HEK293 (cell line): Measurements from ENCODE around the gene SLX9.

ENCODE experiments used
- CTCF ChIA-PET: fragments of 350-600 bp; formaldehyde crosslinking; extraction: SDS; loops from one replicate; lab custom pipeline; 2021; ENCODE audit warnings: antibody characterized with exemption; lab: Yijun Ruan, JAX
- POLR2A ChIA-PET: fragments of 300-600 bp; formaldehyde crosslinking; extraction: SDS; loops from one replicate; lab custom pipeline; 2020; ENCODE audit warnings: antibody characterized with exemption, inconsistent platforms; lab: Yijun Ruan, JAX
- H3K27ac ChIP-seq: fragments of 200-500 bp; sonication (Bioruptor generic); 2 replicates; pipeline ENCODE4 v1.5.1; 2014; ENCODE audit warnings: low read depth, low read length, control low read depth, inconsistent platforms; ENCODE audit errors: extremely low read depth
- H3K36me3 ChIP-seq, 2 experiments: fragments of 200-500 bp in 1 of 2; sonication (Bioruptor generic) in 1 of 2; 1 replicate in 1 of 2; 2 replicates in 1 of 2; pipeline ENCODE4 v1.5.1; 2014 to 2017; ENCODE audit warnings: inconsistent platforms in 2 of 2, low read length in 2 of 2; ENCODE audit not compliant: control insufficient read depth in 2 of 2, insufficient read depth in 1 of 2
- H3K4me1 ChIP-seq: fragments of 200-500 bp; sonication (Bioruptor generic); 2 replicates; pipeline ENCODE4 v1.5.1; 2014; ENCODE audit warnings: mild to moderate bottlenecking, low read length, inconsistent platforms; ENCODE audit not compliant: control insufficient read depth, insufficient read depth
- H3K4me3 ChIP-seq: 2 replicates; pipeline ENCODE4 v1.5.1; 2011; ENCODE audit warnings: low read depth, mild to moderate bottlenecking, control low read depth, low read length, moderate library complexity
- H3K9me3 ChIP-seq: fragments of 200-500 bp; sonication (Bioruptor generic); 2 replicates; pipeline ENCODE4 v1.5.1; 2014; ENCODE audit warnings: low read depth, low read length, inconsistent platforms; ENCODE audit not compliant: control insufficient read depth, insufficient read depth
- KLF8 ChIP-seq: fragments of 450-650 bp; formaldehyde crosslinking; IDR thresholded peaks from 2 replicates; pipeline ENCODE4 v1.5.1; 2016; ENCODE audit warnings: missing biosample characterization, missing genetic modification characterization
- KLF9 ChIP-seq: fragments of 450-650 bp; formaldehyde crosslinking; IDR thresholded peaks from 2 replicates; pipeline ENCODE4 v1.5.1; 2016; ENCODE audit warnings: missing biosample characterization, missing genetic modification characterization, low read depth
- PRDM1 ChIP-seq: fragments of 450-650 bp; formaldehyde crosslinking; IDR thresholded peaks from 2 replicates; pipeline ENCODE4; 2016; ENCODE audit warnings: missing biosample characterization, missing genetic modification characterization
- SCRT1 ChIP-seq: fragments of 450-650 bp; formaldehyde crosslinking; IDR thresholded peaks from 2 replicates; pipeline ENCODE4 v1.5.1; 2016; ENCODE audit warnings: missing biosample characterization, missing genetic modification characterization, borderline replicate concordance
- ZBTB48 ChIP-seq: fragments of 450-650 bp; formaldehyde crosslinking; IDR thresholded peaks from 2 replicates; pipeline ENCODE4 v1.5.1; 2016; ENCODE audit warnings: missing biosample characterization, missing genetic modification characterization
- ZFP37 ChIP-seq: fragments of 450-650 bp; formaldehyde crosslinking; IDR thresholded peaks from 2 replicates; pipeline ENCODE4 v1.5.1; 2016; ENCODE audit warnings: missing biosample characterization, missing genetic modification characterization
- ZIC2 ChIP-seq: fragments of 450-650 bp; formaldehyde crosslinking; IDR thresholded peaks from 2 replicates; pipeline ENCODE4 v1.5.1; 2016; ENCODE audit warnings: missing biosample characterization, missing genetic modification characterization
- ZNF560 ChIP-seq: fragments of 450-650 bp; formaldehyde crosslinking; IDR thresholded peaks from 2 replicates; pipeline ENCODE4 v1.5.1; 2017; ENCODE audit warnings: missing biosample characterization, missing genetic modification characterization, borderline replicate concordance
- ZNF561 ChIP-seq: fragments of 450-650 bp; IDR thresholded peaks from 2 replicates; pipeline ENCODE4 v1.5.1; 2018; ENCODE audit warnings: missing biosample characterization, missing genetic modification characterization, borderline replicate concordance
- TF ChIP-seq, protein P1 (sequence below): fragments of 450-650 bp; formaldehyde crosslinking; conservative IDR thresholded peaks from 2 replicates; pipeline ENCODE4 v1.5.1; 2016; ENCODE audit warnings: low read depth, missing biosample characterization, missing genetic modification characterization
- TF ChIP-seq, protein P2 (sequence below): fragments of 450-650 bp; formaldehyde crosslinking; IDR thresholded peaks from 2 replicates; pipeline ENCODE4 v1.5.1; 2016; ENCODE audit warnings: missing biosample characterization, missing genetic modification characterization
- TF ChIP-seq, protein P3 (sequence below): fragments of 450-650 bp; formaldehyde crosslinking; IDR thresholded peaks from 2 replicates; pipeline ENCODE4 v1.5.1; 2016; ENCODE audit warnings: missing biosample characterization, missing genetic modification characterization
- TF ChIP-seq, protein P4 (sequence below): fragments of 450-650 bp; formaldehyde crosslinking; IDR thresholded peaks from 2 replicates; pipeline ENCODE4 v1.5.1; 2017; ENCODE audit warnings: missing biosample characterization, missing genetic modification characterization
- TF ChIP-seq, protein P5 (sequence below): fragments of 450-650 bp; formaldehyde crosslinking; IDR thresholded peaks from 2 replicates; pipeline ENCODE4 v1.5.1; 2016; ENCODE audit warnings: missing biosample characterization, missing genetic modification characterization, borderline replicate concordance

The SLX9 gene

DNA sequence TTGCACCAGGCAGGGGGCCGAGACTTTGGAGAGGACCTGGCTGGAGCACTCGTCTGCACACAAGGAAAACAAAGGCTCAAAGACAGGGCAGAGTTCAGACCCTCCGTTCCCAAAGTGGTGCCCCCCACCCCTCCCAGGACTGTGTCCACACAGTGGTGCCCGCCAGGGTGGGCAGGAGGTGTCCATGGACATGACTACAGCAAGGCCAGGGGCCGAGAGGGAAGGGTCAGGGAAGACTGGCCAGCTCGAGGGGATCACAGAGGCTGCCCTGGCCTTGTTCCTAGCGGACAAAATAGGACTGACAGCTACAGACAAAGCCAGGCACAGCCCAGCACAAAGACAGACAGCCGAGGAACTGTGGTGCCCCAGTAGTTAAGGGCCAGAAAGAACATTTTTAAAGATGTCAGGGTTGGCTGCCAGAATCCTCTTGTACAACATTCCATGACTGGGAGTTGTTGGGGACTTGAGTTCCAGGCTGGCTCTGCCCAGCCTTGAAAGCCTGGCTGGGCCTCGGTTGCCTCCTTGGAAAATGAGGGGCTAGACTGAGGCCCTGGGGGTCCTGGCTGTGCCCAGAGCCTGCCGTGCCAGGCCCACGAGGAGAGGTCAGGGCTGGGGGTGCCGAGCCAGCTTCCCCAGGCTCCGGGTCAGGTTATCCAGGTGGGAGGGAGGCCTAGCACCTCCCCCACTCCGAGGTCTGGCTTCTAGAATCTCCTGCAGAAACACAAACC, 63.7 kb downstream of the SLX9 start:
- Histone ChIP-seq H3K9me3 (no peaks in the 10 kb centered on the region), H3K4me3 (no peak overlapping the region), H3K4me1 (no peaks in the 10 kb centered on the region), H3K36me3 (no peaks in the 10 kb centered on the region), H3K27ac (no peak overlapping the region)
- no peak for TF ChIP-seq KLF9
- TF ChIP-seq ZFP37 (tag by site-specific recombination): no peak
- no peak for TF ChIP-seq ZIC2 (tag by site-specific recombination)
- TF ChIP-seq, protein P1, sequence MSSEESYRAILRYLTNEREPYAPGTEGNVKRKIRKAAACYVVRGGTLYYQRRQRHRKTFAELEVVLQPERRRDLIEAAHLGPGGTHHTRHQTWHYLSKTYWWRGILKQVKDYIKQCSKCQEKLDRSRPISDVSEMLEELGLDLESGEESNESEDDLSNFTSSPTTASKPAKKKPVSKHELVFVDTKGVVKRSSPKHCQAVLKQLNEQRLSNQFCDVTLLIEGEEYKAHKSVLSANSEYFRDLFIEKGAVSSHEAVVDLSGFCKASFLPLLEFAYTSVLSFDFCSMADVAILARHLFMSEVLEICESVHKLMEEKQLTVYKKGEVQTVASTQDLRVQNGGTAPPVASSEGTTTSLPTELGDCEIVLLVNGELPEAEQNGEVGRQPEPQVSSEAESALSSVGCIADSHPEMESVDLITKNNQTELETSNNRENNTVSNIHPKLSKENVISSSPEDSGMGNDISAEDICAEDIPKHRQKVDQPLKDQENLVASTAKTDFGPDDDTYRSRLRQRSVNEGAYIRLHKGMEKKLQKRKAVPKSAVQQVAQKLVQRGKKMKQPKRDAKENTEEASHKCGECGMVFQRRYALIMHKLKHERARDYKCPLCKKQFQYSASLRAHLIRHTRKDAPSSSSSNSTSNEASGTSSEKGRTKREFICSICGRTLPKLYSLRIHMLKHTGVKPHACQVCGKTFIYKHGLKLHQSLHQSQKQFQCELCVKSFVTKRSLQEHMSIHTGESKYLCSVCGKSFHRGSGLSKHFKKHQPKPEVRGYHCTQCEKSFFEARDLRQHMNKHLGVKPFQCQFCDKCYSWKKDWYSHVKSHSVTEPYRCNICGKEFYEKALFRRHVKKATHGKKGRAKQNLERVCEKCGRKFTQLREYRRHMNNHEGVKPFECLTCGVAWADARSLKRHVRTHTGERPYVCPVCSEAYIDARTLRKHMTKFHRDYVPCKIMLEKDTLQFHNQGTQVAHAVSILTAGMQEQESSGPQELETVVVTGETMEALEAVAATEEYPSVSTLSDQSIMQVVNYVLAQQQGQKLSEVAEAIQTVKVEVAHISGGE (tag by site-specific recombination): no peak
- no peak for TF ChIP-seq ZNF560 (tag by site-specific recombination)
- TF ChIP-seq, protein P2, sequence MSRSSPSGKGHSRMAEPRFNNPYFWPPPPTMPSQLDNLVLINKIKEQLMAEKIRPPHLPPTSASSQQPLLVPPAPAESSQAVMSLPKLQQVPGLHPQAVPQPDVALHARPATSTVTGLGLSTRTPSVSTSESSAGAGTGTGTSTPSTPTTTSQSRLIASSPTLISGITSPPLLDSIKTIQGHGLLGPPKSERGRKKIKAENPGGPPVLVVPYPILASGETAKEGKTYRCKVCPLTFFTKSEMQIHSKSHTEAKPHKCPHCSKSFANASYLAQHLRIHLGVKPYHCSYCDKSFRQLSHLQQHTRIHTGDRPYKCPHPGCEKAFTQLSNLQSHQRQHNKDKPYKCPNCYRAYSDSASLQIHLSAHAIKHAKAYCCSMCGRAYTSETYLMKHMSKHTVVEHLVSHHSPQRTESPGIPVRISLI (tag by site-specific recombination): no peak
- no peak for TF ChIP-seq KLF8 (tag by site-specific recombination)
- TF ChIP-seq SCRT1: no peak
- no peak for TF ChIP-seq PRDM1 (tag by site-specific recombination)
- TF ChIP-seq ZNF561 (tag by site-specific recombination): no peak
- TF ChIP-seq, protein P3, sequence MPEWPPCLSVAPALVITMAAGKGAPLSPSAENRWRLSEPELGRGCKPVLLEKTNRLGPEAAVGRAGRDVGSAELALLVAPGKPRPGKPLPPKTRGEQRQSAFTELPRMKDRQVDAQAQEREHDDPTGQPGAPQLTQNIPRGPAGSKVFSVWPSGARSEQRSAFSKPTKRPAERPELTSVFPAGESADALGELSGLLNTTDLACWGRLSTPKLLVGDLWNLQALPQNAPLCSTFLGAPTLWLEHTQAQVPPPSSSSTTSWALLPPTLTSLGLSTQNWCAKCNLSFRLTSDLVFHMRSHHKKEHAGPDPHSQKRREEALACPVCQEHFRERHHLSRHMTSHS (tag by site-specific recombination): no peak
- TF ChIP-seq, protein P4, sequence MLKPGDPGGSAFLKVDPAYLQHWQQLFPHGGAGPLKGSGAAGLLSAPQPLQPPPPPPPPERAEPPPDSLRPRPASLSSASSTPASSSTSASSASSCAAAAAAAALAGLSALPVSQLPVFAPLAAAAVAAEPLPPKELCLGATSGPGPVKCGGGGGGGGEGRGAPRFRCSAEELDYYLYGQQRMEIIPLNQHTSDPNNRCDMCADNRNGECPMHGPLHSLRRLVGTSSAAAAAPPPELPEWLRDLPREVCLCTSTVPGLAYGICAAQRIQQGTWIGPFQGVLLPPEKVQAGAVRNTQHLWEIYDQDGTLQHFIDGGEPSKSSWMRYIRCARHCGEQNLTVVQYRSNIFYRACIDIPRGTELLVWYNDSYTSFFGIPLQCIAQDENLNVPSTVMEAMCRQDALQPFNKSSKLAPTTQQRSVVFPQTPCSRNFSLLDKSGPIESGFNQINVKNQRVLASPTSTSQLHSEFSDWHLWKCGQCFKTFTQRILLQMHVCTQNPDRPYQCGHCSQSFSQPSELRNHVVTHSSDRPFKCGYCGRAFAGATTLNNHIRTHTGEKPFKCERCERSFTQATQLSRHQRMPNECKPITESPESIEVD (tag by site-specific recombination): no peak
- TF ChIP-seq, protein P5, sequence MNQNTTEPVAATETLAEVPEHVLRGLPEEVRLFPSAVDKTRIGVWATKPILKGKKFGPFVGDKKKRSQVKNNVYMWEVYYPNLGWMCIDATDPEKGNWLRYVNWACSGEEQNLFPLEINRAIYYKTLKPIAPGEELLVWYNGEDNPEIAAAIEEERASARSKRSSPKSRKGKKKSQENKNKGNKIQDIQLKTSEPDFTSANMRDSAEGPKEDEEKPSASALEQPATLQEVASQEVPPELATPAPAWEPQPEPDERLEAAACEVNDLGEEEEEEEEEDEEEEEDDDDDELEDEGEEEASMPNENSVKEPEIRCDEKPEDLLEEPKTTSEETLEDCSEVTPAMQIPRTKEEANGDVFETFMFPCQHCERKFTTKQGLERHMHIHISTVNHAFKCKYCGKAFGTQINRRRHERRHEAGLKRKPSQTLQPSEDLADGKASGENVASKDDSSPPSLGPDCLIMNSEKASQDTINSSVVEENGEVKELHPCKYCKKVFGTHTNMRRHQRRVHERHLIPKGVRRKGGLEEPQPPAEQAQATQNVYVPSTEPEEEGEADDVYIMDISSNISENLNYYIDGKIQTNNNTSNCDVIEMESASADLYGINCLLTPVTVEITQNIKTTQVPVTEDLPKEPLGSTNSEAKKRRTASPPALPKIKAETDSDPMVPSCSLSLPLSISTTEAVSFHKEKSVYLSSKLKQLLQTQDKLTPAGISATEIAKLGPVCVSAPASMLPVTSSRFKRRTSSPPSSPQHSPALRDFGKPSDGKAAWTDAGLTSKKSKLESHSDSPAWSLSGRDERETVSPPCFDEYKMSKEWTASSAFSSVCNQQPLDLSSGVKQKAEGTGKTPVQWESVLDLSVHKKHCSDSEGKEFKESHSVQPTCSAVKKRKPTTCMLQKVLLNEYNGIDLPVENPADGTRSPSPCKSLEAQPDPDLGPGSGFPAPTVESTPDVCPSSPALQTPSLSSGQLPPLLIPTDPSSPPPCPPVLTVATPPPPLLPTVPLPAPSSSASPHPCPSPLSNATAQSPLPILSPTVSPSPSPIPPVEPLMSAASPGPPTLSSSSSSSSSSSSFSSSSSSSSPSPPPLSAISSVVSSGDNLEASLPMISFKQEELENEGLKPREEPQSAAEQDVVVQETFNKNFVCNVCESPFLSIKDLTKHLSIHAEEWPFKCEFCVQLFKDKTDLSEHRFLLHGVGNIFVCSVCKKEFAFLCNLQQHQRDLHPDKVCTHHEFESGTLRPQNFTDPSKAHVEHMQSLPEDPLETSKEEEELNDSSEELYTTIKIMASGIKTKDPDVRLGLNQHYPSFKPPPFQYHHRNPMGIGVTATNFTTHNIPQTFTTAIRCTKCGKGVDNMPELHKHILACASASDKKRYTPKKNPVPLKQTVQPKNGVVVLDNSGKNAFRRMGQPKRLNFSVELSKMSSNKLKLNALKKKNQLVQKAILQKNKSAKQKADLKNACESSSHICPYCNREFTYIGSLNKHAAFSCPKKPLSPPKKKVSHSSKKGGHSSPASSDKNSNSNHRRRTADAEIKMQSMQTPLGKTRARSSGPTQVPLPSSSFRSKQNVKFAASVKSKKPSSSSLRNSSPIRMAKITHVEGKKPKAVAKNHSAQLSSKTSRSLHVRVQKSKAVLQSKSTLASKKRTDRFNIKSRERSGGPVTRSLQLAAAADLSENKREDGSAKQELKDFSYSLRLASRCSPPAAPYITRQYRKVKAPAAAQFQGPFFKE: no peak
- TF ChIP-seq ZBTB48 (tag by site-specific recombination): no peak
- POLR2A ChIA-PET: no interaction called here
- CTCF ChIA-PET: interaction anchor here (0.9 kb wide), 1 partner anchor 53 kb away, joined by 3 read pairs; no protein-coding TSS in a partner anchor
